DLD1 (cell line): ENCODE results near the gene GHR.

Experiments used
- in situ Hi-C: cut with HindIII; loops from 2 replicates; pipeline ENCODE4 v1.10.0; 2017; ENCODE audit warnings: low sequenced_read_pairs

The GHR gene

GRCh38 chr5:42597318-42597937 lies 174.2 kb downstream of the GHR start:
- in situ Hi-C loops: no loop called here

GRCh38 chr5:42598311-42598710 lies 175.1 kb downstream of the GHR start:
- in situ Hi-C loops: no loop called here

- in situ Hi-C loops: no loop called here
Measured at GRCh38 chr5:42599106-42599505, 175.9 kb downstream of the GHR start.

- in situ Hi-C loops: no loop called here
Measured at GRCh38 chr5:42600441-42600840, 177.2 kb downstream of the GHR start.

- in situ Hi-C loops: no loop called here
Measured at GRCh38 chr5:42604171-42604711, 181.0 kb downstream of the GHR start.

- in situ Hi-C loops: no loop called here
Measured at GRCh38 chr5:42605490-42605889, 182.3 kb downstream of the GHR start.

- in situ Hi-C loops: no loop called here
Measured at GRCh38 chr5:42606464-42606869, 183.2 kb downstream of the GHR start.

GRCh38 chr5:42611437-42611836 lies 188.2 kb downstream of the GHR start:
- in situ Hi-C loops: no loop called here

GRCh38 chr5:42612750-42613366 lies 189.6 kb downstream of the GHR start:
- in situ Hi-C loops: no loop called here

- in situ Hi-C loops: no loop called here
Measured at GRCh38 chr5:42614509-42614908, 191.3 kb downstream of the GHR start.

- in situ Hi-C loops: no loop called here
Measured at GRCh38 chr5:42620579-42621216, 197.5 kb downstream of the GHR start.

GRCh38 chr5:42621242-42621641 lies 198.0 kb downstream of the GHR start:
- in situ Hi-C loops: no loop called here

GRCh38 chr5:42621662-42622061 lies 198.4 kb downstream of the GHR start:
- in situ Hi-C loops: no loop called here

- in situ Hi-C loops: no loop called here
Measured at GRCh38 chr5:42624912-42625311, 201.7 kb downstream of the GHR start.

GRCh38 chr5:42626462-42626861 lies 203.2 kb downstream of the GHR start:
- in situ Hi-C loops: no loop called here

- in situ Hi-C loops: no loop called here
Measured at GRCh38 chr5:42628821-42629220, 205.6 kb downstream of the GHR start.

- in situ Hi-C loops: no loop called here
Measured at GRCh38 chr5:42629284-42629683, 206.0 kb downstream of the GHR start.

GRCh38 chr5:42631241-42631640 lies 208.0 kb downstream of the GHR start:
- in situ Hi-C loops: no loop called here

GRCh38 chr5:42632354-42632900 lies 209.2 kb downstream of the GHR start:
- in situ Hi-C loops: no loop called here

GRCh38 chr5:42634575-42634974 lies 211.3 kb downstream of the GHR start:
- in situ Hi-C loops: no loop called here

GRCh38 chr5:42636425-42636824 lies 213.2 kb downstream of the GHR start:
- in situ Hi-C loops: no loop called here

GRCh38 chr5:42636946-42637345 lies 213.7 kb downstream of the GHR start:
- in situ Hi-C loops: no loop called here
